ENCODE results near the gene JAKMIP2. TPM values are rescaled to one million over a fixed set of nuclear protein-coding genes. Genes with fewer than 3 reads are reported as not detected.

The JAKMIP2 gene
- total and polyA plus RNA-seq, 2 donors (not counting 3 experiments of a cell fraction or from before 2014, with no cell fraction given) = not detected

DNA sequence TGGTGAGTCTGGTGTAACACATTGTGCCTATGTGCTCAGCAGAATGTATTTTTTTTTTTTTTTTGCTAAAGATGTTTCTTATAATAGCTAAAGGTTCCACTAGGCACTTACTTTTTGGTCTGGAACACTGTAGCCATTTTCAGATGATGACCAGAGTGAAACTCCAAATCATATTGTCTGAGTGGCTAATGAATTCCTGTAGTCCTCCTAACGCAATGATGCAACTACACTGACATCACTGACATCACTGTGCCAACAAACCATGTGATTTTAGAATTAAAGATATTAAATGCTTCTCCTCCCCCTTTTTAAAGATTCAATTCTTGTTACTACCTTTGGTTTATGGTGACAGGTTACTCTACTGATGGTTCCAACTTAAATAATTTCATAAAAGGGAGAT, 28.8 kb downstream of the JAKMIP2 start:
- Histone ChIP-seq H2AFZ (ENCODE audit: low read depth, low read length) (no peak overlapping the region), H3K4me3 (replicated peaks in 1 of 3; ENCODE audit: insufficient read depth in 1 of 3, low read depth in 1 of 3, low read length in 3 of 3) (no peak overlapping the region), H3K79me2 (ENCODE audit: control insufficient read depth, insufficient read depth, low read length) (no peaks in the 10 kb centered on the region), H3K27ac (ENCODE audit: insufficient read depth, low read depth, low read length) (no peak overlapping the region), H3K36me3 (ENCODE audit: control insufficient read depth in 2 of 2, extremely low read depth in 1 of 2, insufficient read depth in 2 of 2, low read length in 2 of 2) (no peaks in the 10 kb centered on the region), H4K20me1 (replicated peaks; ENCODE audit: control insufficient read depth, extremely low read depth, insufficient read depth, low read length) (no peaks in the 10 kb centered on the region), H3K9me3 (replicated peaks; ENCODE audit: control insufficient read depth, insufficient read depth, low read length) (no peaks in the 10 kb centered on the region), H3K4me2 (ENCODE audit: insufficient read depth, low read length) (no peak overlapping the region), H3K9ac (replicated peaks; ENCODE audit: extremely low read depth, insufficient read depth, low read length) (no peak overlapping the region), H3K27me3 (ENCODE audit: control insufficient read depth in 2 of 2, insufficient read depth in 2 of 2, low read length in 2 of 2) (peaks cover 0 to 1% of the 10 kb centered on the region in 2 experiments), H3K4me1 (ENCODE audit: control insufficient read depth, extremely low read depth, insufficient read depth, low read length) (no peaks in the 10 kb centered on the region), H3K9me1 (replicated peaks; ENCODE audit: control insufficient read depth, extremely low read depth, insufficient read depth, low read length) (no peaks in the 10 kb centered on the region)
- dilution Hi-C loops (cut with MboI; ENCODE audit: extremely low pct_ligation_motif_present, low sequenced_read_pairs) = no loop called here
- DNase-seq (ENCODE audit: low read depth, low spot score) (no peak), FAIRE-seq (no peak)
- ChIA-PET POLR2A (no interaction called here), CTCF (no interaction called here)
- intact Hi-C loops (cut with micrococcal nuclease) = no loop called here
- BruUV-seq (replicated peaks) = no TSS peak
- TF ChIP-seq MYC (IDR thresholded peaks at IDR 0.05; ENCODE audit: low read depth, low read length) (no peak), POLR2AphosphoS5 (IDR thresholded peaks at IDR 0.05; ENCODE audit: insufficient read depth, low read depth, low read length) (no peak), FOS (IDR thresholded peaks at IDR 0.05; ENCODE audit: borderline replicate concordance, insufficient read depth, low read length) (no peak), EZH2 (IDR thresholded peaks at IDR 0.05; ENCODE audit: borderline replicate concordance, low read depth, low read length, severe bottlenecking) (no peak), JUN (IDR thresholded peaks at IDR 0.05; ENCODE audit: borderline replicate concordance, insufficient read depth, insufficient read length, low read depth) (no peak), GATA2 (IDR thresholded peaks at IDR 0.05; ENCODE audit: insufficient read depth, insufficient read length, low read depth, low read length) (no peak), POLR2A (IDR thresholded peaks at IDR 0.05; ENCODE audit: low read depth, low read length) (no peak)
- TF ChIP-seq, protein P1, sequence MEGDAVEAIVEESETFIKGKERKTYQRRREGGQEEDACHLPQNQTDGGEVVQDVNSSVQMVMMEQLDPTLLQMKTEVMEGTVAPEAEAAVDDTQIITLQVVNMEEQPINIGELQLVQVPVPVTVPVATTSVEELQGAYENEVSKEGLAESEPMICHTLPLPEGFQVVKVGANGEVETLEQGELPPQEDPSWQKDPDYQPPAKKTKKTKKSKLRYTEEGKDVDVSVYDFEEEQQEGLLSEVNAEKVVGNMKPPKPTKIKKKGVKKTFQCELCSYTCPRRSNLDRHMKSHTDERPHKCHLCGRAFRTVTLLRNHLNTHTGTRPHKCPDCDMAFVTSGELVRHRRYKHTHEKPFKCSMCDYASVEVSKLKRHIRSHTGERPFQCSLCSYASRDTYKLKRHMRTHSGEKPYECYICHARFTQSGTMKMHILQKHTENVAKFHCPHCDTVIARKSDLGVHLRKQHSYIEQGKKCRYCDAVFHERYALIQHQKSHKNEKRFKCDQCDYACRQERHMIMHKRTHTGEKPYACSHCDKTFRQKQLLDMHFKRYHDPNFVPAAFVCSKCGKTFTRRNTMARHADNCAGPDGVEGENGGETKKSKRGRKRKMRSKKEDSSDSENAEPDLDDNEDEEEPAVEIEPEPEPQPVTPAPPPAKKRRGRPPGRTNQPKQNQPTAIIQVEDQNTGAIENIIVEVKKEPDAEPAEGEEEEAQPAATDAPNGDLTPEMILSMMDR (IDR thresholded peaks at IDR 0.05; ENCODE audit: extremely low read depth in 1 of 2, insufficient read depth in 1 of 2, low read depth in 1 of 2, low read length in 2 of 2) = no peak
- TF ChIP-seq, protein P2, sequence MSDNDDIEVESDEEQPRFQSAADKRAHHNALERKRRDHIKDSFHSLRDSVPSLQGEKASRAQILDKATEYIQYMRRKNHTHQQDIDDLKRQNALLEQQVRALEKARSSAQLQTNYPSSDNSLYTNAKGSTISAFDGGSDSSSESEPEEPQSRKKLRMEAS (IDR thresholded peaks at IDR 0.05; ENCODE audit: insufficient read depth, insufficient read length) = no peak
